A673 (cell line): ENCODE measurements around the gene OTOR. TPM values are rescaled to one million over a fixed set of nuclear protein-coding genes. Genes with fewer than 3 reads are reported as not detected.

ENCODE experiments used
- BruUV-seq: library from RNA; stranded (reverse); fragments of 400-500 nt; replicated peaks from 2 replicates; lab custom pipeline; 2021; lab: Mats Ljungman, UMichigan
- CTCF ChIA-PET: fragments of 300-600 bp; sonication (Branson Sonifier 250); formaldehyde crosslinking; loops from one replicate; lab custom pipeline; 2022; ENCODE audit warnings: antibody characterized with exemption; lab: Charles Lee
- POLR2A ChIA-PET: fragments of 300-600 bp; sonication (Branson Sonifier 250); formaldehyde crosslinking; loops from one replicate; lab custom pipeline; 2022; ENCODE audit warnings: antibody characterized with exemption; ENCODE audit not compliant: low non-redundant PET; lab: Charles Lee
- DNase-seq: peaks from one replicate; pipeline ENCODE4 v3.0.0-alpha.2; 2015; ENCODE audit warnings: low spot score
- H3K27ac ChIP-seq: fragments of 200-600 bp; sonication (generic); 2 replicates; pipeline ENCODE4 v1.5.1; 2016; ENCODE audit warnings: mixed run types, low read depth, mild to moderate bottlenecking, mixed read lengths, antibody characterized with exemption, low read length; ENCODE audit not compliant: poor library complexity, severe bottlenecking
- H3K27me3 ChIP-seq: fragments of 200-600 bp; sonication (generic); replicated peaks from 2 replicates; pipeline ENCODE4 v1.6.1; 2017; ENCODE audit warnings: mixed run types, low read depth, mild to moderate bottlenecking, mixed read lengths, antibody characterized with exemption, low read length; ENCODE audit not compliant: insufficient read depth, poor library complexity
- H3K36me3 ChIP-seq: fragments of 200-600 bp; sonication (generic); 2 replicates; pipeline ENCODE4 v1.6.1; 2016; ENCODE audit warnings: mixed run types, mild to moderate bottlenecking, mixed read lengths, antibody characterized with exemption, low read length; ENCODE audit not compliant: insufficient read depth, poor library complexity, severe bottlenecking
- H3K4me1 ChIP-seq: fragments of 200-600 bp; sonication (generic); 2 replicates; pipeline ENCODE4 v1.6.1; 2017; ENCODE audit warnings: mixed run types, mild to moderate bottlenecking, mixed read lengths, antibody characterized with exemption, low read length; ENCODE audit not compliant: insufficient read depth, poor library complexity, severe bottlenecking
- H3K4me3 ChIP-seq: fragments of 200-600 bp; sonication (generic); 2 replicates; pipeline ENCODE4 v1.5.1; 2016; ENCODE audit warnings: low read depth, mixed run types, mild to moderate bottlenecking, mixed read lengths, low read length; ENCODE audit not compliant: poor library complexity, severe bottlenecking
- H3K9me3 ChIP-seq: fragments of 200-600 bp; sonication (generic); 2 replicates; pipeline ENCODE4 v1.6.1; 2016; ENCODE audit warnings: mixed run types, low read depth, mild to moderate bottlenecking, mixed read lengths, antibody characterized with exemption, low read length; ENCODE audit not compliant: poor library complexity, severe bottlenecking
- EZH2 ChIP-seq: fragments of 200-600 bp; sonication (generic); IDR thresholded peaks from 2 replicates; pipeline ENCODE4 v1.6.1; 2017; ENCODE audit warnings: borderline replicate concordance, low read depth, mild to moderate bottlenecking, mixed read lengths, antibody characterized with exemption, low read length; ENCODE audit not compliant: poor library complexity, severe bottlenecking
- intact Hi-C: fragments of 100-400 bp; cut with micrococcal nuclease; formaldehyde crosslinking; loops from one replicate; pipeline ENCODE4 v1.10.0; 2022; ENCODE audit not compliant: unreplicated experiment
- total RNA-seq: library from RNA; stranded (reverse); gene quantifications from 2 replicates; pipeline ENCODE4 v1.2.3, GENCODE V29; 2021
- TF ChIP-seq, protein P1 (sequence below): fragments of 300-800, 200-600 bp; sonication (generic); conservative IDR thresholded peaks from 2 replicates; pipeline ENCODE4 v1.5.1; 2017; ENCODE audit warnings: low read depth, mild to moderate bottlenecking, antibody characterized with exemption, low read length, moderate library complexity, mixed read lengths

The OTOR gene
- total RNA-seq, 1 experiment from 2014 or later: not detected

- Histone ChIP-seq H3K4me1 (no peaks in the 10 kb centered on the region), H3K27ac (no peak overlapping the region), H3K4me3 (no peak overlapping the region), H3K9me3 (no peaks in the 10 kb centered on the region), H3K27me3 (peaks cover 27% of the 10 kb centered on the region), H3K36me3 (no peaks in the 10 kb centered on the region)
- intact Hi-C loops: no loop called here
- DNase-seq: no peak
- POLR2A ChIA-PET: no interaction called here
- TF ChIP-seq EZH2: no peak
- TF ChIP-seq, protein P1, sequence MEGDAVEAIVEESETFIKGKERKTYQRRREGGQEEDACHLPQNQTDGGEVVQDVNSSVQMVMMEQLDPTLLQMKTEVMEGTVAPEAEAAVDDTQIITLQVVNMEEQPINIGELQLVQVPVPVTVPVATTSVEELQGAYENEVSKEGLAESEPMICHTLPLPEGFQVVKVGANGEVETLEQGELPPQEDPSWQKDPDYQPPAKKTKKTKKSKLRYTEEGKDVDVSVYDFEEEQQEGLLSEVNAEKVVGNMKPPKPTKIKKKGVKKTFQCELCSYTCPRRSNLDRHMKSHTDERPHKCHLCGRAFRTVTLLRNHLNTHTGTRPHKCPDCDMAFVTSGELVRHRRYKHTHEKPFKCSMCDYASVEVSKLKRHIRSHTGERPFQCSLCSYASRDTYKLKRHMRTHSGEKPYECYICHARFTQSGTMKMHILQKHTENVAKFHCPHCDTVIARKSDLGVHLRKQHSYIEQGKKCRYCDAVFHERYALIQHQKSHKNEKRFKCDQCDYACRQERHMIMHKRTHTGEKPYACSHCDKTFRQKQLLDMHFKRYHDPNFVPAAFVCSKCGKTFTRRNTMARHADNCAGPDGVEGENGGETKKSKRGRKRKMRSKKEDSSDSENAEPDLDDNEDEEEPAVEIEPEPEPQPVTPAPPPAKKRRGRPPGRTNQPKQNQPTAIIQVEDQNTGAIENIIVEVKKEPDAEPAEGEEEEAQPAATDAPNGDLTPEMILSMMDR: no peak
- BruUV-seq: no TSS peak
- CTCF ChIA-PET: no interaction called here
Observed at GRCh38 chr20:16752082-16752481, 3.9 kb downstream of the OTOR start.

DNA sequence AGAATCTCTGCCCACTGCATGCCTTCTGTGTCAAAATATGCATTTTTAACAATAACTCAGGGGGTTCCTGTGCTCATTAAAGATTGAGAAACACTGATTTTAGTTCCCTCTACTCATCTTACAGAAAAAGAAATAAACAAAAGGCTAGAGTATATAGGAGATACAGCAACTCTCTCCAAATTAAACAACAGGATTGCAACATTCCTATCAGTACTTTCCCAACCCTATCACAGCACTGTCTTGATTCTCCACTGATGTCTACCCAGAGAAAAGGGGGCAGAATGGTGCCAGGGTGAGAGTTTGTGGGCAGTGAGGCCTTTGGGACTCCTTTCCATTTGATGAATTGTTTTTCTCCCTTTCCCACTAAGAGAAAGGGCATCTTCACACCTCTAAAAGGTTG is 4.7 kb downstream of the OTOR start:
- ChIA-PET CTCF (no interaction called here), POLR2A (no interaction called here)
- H3K9me3 ChIP-seq: no peaks in the 10 kb centered on the region
- H3K36me3 ChIP-seq: no peaks in the 10 kb centered on the region
- no peak for DNase-seq
- no peak overlapping the region for H3K4me3 ChIP-seq
- H3K4me1 ChIP-seq: no peaks in the 10 kb centered on the region
- H3K27me3 ChIP-seq: peaks cover 27% of the 10 kb centered on the region
- TF ChIP-seq, protein P1: no peak
- TF ChIP-seq EZH2: no peak
- intact Hi-C loops: no loop called here
- H3K27ac ChIP-seq: no peak overlapping the region
- no TSS peak for BruUV-seq

DNA sequence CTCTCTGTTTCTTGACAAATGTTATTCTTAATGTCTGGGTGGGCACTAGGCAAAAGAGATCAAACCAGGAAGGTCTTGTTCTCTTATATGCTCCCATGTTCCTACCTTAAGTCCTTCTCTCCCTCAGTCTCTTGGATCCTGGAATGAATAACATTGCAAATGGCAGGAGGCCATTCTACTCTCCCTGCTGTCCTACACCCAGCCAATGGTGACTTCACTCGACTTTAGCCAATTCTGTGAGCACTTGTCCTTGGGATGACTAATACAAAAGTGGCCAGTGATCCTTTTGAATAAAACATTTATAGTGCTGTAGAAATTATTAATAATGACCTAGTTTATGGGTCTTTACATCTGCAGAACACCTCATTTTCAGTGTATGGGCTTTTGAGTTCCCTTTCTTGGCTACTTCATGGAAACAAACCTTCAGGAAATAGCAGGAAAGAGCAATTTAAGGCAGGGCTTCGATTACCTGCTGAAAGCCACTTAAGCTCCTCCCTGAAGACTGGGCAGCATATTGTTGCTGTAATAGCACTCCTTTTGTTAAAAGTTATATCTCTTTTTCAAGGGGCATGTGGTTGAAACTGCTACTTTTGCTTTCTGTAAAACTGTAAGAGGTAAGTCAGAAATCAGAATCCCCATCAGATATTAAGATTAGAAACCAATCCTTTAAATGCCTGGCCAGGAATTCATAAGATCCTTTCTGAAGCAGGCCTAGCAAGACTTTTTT is 10.5 kb downstream of the OTOR start:
- intact Hi-C loops: no loop called here
- no TSS peak for BruUV-seq
- no peak overlapping the region for H3K4me3 ChIP-seq
- H3K27ac ChIP-seq: no peak overlapping the region
- no peaks in the 10 kb centered on the region for H3K36me3 ChIP-seq
- DNase-seq: no peak
- POLR2A ChIA-PET: no interaction called here
- no peaks in the 10 kb centered on the region for H3K4me1 ChIP-seq
- TF ChIP-seq EZH2: no peak
- TF ChIP-seq, protein P1: no peak
- H3K9me3 ChIP-seq: no peaks in the 10 kb centered on the region
- H3K27me3 ChIP-seq: peaks cover 24% of the 10 kb centered on the region
- CTCF ChIA-PET: no interaction called here
